Hepatocyte (in vitro differentiated cells): ENCODE data around the gene PPP2R3A.

Experiments
- EZH2 ChIP-seq: fragments of 200-600 bp; sonication (generic); IDR thresholded peaks from 2 replicates; pipeline ENCODE4 v1.6.1; 2016; ENCODE audit warnings: antibody characterized with exemption, mild to moderate bottlenecking, borderline replicate concordance
- TF ChIP-seq, protein P1 (sequence below): fragments of 200-600 bp; sonication (generic); IDR thresholded peaks from 2 replicates; pipeline ENCODE4 v1.5.1; 2016; ENCODE audit warnings: antibody characterized with exemption, mild to moderate bottlenecking; ENCODE audit not compliant: poor library complexity

DNA sequence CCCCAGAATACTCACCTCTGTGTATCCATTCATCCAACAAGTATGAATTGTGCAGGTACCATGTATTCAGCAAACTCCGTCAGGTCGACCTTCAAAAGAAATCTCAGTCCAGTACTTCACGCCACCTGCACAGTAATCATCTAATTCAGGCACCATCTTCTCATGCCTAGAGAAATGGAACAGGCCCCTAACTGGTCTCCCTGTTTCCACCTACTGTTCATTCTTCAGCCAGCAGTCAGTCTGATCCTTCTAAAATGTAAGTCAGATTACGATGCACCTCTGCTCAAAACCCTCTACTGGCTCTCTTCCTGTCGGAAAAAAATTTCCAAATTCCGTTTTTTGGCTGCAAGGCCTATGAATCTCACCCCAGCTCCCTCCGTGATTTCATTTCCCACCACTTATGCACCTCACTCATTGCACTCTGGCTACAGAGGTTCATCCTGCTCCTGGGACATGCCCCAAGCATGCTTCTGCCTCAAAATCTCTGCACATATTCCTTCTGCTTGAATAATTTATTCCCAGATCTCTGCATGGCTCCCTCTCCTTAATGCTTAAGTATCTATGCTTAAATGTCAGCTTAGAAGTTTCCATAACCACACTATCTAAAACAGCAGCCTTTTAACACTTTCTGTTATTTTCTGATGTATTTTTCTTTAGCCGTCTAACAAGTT lies 47.5 kb upstream of the PPP2R3A start:
- TF ChIP-seq, protein P1, sequence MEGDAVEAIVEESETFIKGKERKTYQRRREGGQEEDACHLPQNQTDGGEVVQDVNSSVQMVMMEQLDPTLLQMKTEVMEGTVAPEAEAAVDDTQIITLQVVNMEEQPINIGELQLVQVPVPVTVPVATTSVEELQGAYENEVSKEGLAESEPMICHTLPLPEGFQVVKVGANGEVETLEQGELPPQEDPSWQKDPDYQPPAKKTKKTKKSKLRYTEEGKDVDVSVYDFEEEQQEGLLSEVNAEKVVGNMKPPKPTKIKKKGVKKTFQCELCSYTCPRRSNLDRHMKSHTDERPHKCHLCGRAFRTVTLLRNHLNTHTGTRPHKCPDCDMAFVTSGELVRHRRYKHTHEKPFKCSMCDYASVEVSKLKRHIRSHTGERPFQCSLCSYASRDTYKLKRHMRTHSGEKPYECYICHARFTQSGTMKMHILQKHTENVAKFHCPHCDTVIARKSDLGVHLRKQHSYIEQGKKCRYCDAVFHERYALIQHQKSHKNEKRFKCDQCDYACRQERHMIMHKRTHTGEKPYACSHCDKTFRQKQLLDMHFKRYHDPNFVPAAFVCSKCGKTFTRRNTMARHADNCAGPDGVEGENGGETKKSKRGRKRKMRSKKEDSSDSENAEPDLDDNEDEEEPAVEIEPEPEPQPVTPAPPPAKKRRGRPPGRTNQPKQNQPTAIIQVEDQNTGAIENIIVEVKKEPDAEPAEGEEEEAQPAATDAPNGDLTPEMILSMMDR = no peak
- no peak for TF ChIP-seq EZH2
